A204.1 (cell line): ENCODE measurements around the gene PCDHGB7.
"Not testable (repeated sequence)": the region's sequence is repeated elsewhere in the genome, so short reads cannot be mapped to it uniquely, and the experiment has no call there.

ENCODE experiments used
- FAIRE-seq: peaks from 2 replicates; lab custom pipeline; 2012; peaks lifted over from hg19 to GRCh38; lab: Jason Lieb, UNC

Gene PCDHGB7

DNA sequence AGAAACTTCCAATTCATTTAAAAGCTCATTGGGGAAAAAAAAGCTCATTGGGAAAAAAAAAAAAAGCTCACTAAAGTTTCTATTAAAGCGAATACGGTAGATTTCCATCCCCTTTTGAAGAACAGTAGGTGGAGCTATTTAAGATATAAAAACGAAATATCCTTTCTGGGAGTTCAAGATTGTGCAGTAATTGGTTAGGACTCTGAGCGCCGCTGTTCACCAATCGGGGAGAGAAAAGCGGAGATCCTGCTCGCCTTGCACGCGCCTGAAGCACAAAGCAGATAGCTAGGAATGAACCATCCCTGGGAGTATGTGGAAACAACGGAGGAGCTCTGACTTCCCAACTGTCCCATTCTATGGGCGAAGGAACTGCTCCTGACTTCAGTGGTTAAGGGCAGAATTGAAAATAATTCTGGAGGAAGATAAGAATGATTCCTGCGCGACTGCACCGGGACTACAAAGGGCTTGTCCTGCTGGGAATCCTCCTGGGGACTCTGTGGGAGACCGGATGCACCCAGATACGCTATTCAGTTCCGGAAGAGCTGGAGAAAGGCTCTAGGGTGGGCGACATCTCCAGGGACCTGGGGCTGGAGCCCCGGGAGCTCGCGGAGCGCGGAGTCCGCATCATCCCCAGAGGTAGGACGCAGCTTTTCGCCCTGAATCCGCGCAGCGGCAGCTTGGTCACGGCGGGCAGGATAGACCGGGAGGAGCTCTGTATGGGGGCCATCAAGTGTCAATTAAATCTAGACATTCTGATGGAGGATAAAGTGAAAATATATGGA, 13.0 kb downstream of the PCDHGB7 start, which contains the start of gene PCDHGA12:
Gene PCDHGA12, plus strand, starts transcription at position 176 of the 782 bp plus-strand sequence. Its CDS starts 253 bp downstream, at position 429.
- FAIRE-seq, result no peak

DNA sequence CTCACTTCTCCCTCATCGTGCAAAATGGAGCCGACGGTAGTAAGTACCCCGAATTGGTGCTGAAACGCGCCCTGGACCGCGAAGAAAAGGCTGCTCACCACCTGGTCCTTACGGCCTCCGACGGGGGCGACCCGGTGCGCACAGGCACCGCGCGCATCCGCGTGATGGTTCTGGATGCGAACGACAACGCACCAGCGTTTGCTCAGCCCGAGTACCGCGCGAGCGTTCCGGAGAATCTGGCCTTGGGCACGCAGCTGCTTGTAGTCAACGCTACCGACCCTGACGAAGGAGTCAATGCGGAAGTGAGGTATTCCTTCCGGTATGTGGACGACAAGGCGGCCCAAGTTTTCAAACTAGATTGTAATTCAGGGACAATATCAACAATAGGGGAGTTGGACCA, 13.8 kb downstream of the PCDHGB7 start:
- FAIRE-seq, result no peak

DNA sequence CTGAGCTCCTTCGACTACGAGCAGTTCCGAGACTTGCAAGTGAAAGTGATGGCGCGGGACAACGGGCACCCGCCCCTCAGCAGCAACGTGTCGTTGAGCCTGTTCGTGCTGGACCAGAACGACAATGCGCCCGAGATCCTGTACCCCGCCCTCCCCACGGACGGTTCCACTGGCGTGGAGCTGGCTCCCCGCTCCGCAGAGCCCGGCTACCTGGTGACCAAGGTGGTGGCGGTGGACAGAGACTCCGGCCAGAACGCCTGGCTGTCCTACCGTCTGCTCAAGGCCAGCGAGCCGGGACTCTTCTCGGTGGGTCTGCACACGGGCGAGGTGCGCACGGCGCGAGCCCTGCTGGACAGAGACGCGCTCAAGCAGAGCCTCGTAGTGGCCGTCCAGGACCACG, 14.8 kb downstream of the PCDHGB7 start:
- not testable (repeated sequence) for FAIRE-seq

DNA sequence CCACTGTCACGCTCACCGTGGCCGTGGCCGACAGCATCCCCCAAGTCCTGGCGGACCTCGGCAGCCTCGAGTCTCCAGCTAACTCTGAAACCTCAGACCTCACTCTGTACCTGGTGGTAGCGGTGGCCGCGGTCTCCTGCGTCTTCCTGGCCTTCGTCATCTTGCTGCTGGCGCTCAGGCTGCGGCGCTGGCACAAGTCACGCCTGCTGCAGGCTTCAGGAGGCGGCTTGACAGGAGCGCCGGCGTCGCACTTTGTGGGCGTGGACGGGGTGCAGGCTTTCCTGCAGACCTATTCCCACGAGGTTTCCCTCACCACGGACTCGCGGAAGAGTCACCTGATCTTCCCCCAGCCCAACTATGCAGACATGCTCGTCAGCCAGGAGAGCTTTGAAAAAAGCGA, 15.2 kb downstream of the PCDHGB7 start:
- not testable (repeated sequence) for FAIRE-seq

DNA sequence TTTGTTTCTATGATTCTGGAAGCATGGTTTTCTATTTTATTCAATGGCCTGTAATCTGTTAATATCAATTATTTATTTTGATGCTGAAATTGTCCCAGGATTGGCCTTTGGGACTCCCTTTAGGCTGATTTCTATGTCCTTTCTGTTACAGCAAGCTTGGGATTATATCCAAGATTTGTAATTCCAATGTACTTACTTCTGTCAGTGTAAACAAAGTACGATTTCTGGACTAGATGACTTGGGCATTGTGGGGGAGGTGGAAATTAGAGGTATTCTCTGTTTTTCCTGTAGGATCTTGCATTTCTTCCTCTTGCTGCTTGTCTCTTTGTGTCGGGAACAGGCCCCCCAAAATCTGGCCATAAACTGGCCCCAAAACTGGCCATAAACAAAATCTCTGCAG, 16.5 kb downstream of the PCDHGB7 start:
- no peak for FAIRE-seq

DNA sequence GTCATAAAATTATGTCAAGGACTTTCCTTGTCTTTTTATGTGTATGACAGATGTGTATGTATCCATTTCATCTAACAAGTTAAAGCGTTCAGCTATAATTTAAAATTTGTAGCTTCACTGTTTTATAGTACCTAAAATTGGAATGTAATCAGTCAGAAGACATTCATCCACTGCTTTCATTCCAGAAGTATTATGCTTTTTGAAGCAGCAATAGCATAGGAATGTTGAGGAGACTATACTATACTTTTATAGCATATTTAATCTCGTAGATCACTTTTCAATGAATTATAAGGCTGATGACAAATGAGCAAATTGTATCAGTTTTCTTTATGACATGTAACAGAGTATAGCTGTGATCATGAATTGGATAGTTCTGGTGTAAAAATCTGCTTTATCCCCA, 19.7 kb downstream of the PCDHGB7 start:
- no peak for FAIRE-seq

DNA sequence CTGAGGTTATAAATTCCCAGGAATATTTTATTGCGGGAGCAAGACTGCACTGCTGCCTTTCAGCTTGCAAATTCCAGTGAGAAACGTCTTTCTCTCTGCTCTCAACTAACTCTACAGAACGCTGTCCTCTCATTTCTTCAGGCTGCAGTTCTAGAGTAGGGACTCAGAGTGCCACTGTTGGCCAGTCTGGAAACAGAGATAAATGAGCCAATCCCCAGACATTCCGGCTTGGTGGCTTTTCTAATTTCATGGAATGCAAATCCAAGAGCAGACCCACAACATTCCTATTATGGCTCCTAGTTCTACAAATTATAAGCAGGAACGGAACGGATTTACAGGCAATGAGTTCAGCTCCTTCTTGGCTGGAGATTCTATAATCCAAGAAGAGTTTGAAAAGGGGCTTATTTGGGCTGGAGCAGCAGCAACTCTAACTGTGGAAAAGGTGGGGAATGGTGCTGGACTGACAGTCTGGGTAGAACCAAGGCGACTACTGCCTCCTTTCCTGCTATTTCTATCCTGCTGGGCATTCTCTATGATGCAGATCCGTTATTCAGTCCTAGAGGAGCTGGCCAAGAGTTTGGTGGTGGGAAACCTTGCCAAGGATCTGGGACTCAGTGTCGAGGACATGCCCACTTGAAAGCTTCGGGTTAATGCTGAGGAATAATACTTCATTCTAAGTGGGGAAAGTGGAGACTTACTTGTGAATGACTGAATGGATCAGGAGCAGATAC, 22.1 kb downstream of the PCDHGB7 start:
- no peak for FAIRE-seq

DNA sequence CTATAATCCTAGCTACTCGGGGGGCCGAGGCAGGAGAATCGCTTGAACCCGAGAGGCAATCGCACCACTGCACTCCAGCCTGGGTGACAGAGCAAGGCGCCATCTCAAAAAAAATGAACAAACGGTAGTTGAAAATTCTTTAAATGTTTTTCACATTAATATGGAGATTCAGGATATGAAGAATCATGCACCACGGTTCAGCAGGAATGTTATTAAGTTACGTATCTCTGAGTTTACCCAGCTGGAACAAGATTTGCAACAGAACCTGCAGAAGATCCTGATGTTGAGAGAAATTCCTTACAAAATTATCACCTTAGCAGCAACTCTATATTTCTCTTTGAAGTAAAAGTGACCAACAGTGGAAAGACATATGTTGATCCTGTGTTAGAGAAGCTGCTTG, 22.9 kb downstream of the PCDHGB7 start:
- FAIRE-seq, result no peak

DNA sequence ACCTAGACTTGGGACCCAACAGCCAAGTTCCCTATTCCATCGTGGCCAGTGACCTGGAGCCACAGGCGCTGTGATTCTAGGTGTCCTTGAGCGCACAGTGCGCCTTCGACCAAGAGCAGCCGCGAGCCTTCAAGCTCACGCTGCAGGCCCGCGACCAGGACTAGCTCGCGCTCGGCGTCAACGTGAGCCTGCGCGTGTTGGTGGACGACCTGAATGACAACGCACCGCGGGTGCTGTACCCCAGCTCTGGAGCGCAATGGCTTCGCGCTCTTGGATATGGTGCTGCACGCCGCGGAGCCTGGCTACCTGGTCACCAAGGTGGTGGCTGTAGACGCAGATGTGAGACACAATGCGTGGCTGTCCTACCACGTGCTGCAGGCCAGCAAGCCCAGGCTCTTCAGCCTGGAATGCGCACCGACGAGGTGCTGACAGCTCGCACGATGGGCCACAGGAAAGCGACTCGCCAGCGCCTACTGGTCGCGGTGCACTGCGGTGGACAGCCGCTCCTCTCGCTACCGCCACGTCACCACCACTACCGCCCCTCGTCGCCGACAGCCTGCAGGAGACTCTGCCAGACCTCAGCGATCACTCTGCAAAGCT, 24.2 kb downstream of the PCDHGB7 start:
- FAIRE-seq, result no peak

DNA sequence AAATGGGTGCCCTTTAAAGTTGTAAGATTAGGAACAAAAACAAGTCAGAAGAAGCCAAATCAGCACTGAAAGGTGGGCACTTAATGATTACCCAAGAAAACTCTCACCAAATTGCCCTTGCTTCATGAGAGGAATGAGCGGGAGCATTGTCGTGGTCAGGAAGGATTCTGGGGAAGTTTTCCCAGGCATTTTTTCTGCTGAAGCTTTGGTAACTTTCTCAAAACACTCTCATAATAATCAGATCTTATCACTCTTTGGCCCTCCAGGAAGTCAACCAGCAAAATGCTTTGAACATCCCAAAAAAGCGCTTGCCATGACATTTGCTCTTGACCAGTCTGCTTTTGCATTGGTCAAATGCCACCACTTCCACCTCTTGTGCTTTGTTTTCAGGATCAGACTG, 47.9 kb downstream of the PCDHGB7 start:
- FAIRE-seq, result no peak
